Memory B cell (primary cell): Measurements from ENCODE around the gene CFTR.
"Not testable (repeated sequence)": the region's sequence is repeated elsewhere in the genome, so short reads cannot be mapped to it uniquely, and the experiment has no call there.

ENCODE experiments used
- ATAC-seq: fragments of 150-1000 bp; cut with Tn5 transposase; 2 replicates; pipeline ENCODE4 v1.10.0; 2021; ENCODE audit warnings: low read depth, mild to moderate bottlenecking, moderate library complexity
- DNase-seq, 2 donors: peaks; one replicate each; pipeline ENCODE4 v3.0.0; 2022; ENCODE audit warnings: low spot score in 2 of 2
- H3K27ac Mint-ChIP-seq: one replicate; pipeline ENCODE4 v1.8.0; 2022; ENCODE audit warnings: mild to moderate bottlenecking, moderate library complexity, mixed read lengths
- H3K27me3 Mint-ChIP-seq: one replicate; pipeline ENCODE4 v1.8.0; 2022; ENCODE audit warnings: mixed read lengths
- H3K36me3 Mint-ChIP-seq: one replicate; pipeline ENCODE4 v1.8.0; 2022; ENCODE audit warnings: mild to moderate bottlenecking, mixed read lengths
- H3K4me1 Mint-ChIP-seq: one replicate; pipeline ENCODE4 v1.8.0; 2022; ENCODE audit warnings: mixed read lengths
- H3K4me3 Mint-ChIP-seq: one replicate; pipeline ENCODE4 v1.8.0; 2022; ENCODE audit warnings: mild to moderate bottlenecking, moderate library complexity, mixed read lengths
- H3K9me3 Mint-ChIP-seq: one replicate; pipeline ENCODE4 v1.8.0; 2022; ENCODE audit warnings: mixed read lengths

The CFTR gene

DNA sequence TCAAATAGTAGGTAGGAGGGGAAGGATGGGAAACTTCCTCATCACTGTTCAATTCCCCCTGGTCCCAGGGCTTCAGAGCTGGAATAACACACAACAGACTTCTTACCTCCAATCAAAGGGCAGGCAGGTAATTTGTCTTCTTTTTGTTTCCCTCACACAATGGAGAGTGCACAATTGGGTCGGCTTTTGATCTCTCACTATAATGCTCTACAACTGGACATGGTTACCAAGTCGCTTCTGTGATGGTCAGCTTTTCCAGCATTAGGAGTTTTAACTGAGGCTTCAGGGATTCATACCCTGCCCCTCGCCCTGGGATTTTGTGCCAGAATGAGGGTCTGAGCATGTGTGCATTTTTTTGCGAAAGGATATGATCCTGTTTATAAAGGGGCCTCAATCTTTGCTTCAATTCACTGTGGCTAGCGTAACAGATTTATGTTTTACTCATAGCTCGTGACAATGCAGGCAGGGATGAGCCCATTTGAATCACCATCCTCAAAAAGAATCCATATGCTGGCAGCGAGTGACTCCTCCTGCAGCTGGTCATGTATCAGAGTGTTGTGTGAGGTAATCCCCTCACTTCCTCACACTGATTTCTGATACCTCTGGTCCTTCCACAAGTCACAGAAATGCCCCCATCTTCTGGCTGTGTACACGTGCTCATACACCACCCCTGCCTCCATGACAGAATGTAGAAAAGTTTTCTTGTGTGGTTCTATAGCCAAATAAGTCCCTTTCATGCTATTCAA is 203.8 kb downstream of the CFTR start:
- no peak for ATAC-seq
- no peak for DNase-seq
- peaks cover 2% of the 10 kb centered on the region for H3K27me3 Mint-ChIP-seq
- no peak overlapping the region for H3K27ac Mint-ChIP-seq
- H3K9me3 Mint-ChIP-seq: no peaks in the 10 kb centered on the region
- no peaks in the 10 kb centered on the region for H3K4me1 Mint-ChIP-seq
- no peak overlapping the region for H3K4me3 Mint-ChIP-seq
- H3K36me3 Mint-ChIP-seq: no peaks in the 10 kb centered on the region

GRCh38 chr7:117685795-117686194 is 206.0 kb downstream of the CFTR start:
- no peak for DNase-seq
- H3K27me3 Mint-ChIP-seq: peaks cover 7% of the 10 kb centered on the region
- no peak for ATAC-seq
- no peaks in the 10 kb centered on the region for H3K9me3 Mint-ChIP-seq
- H3K4me1 Mint-ChIP-seq: no peaks in the 10 kb centered on the region
- no peaks in the 10 kb centered on the region for H3K36me3 Mint-ChIP-seq
- no peak overlapping the region for H3K27ac Mint-ChIP-seq
- no peak overlapping the region for H3K4me3 Mint-ChIP-seq

GRCh38 chr7:117686311-117686935 is 206.6 kb downstream of the CFTR start:
- Mint-ChIP-seq H3K27me3 (peaks cover 7% of the 10 kb centered on the region), H3K4me1 (no peaks in the 10 kb centered on the region), H3K36me3 (no peaks in the 10 kb centered on the region), H3K9me3 (no peaks in the 10 kb centered on the region), H3K4me3 (no peak overlapping the region), H3K27ac (no peak overlapping the region)
- ATAC-seq (no peak), DNase-seq (no peak)

- Mint-ChIP-seq H3K9me3 (no peaks in the 10 kb centered on the region), H3K27me3 (peaks cover 7% of the 10 kb centered on the region), H3K27ac (no peak overlapping the region), H3K4me1 (no peaks in the 10 kb centered on the region), H3K4me3 (no peak overlapping the region), H3K36me3 (no peaks in the 10 kb centered on the region)
- ATAC-seq: no peak
- no peak for DNase-seq
Observed at GRCh38 chr7:117688126-117688525, 208.3 kb downstream of the CFTR start.

- no peak overlapping the region for H3K27ac Mint-ChIP-seq
- H3K36me3 Mint-ChIP-seq: no peaks in the 10 kb centered on the region
- DNase-seq (no peak), ATAC-seq (no peak)
- H3K4me3 Mint-ChIP-seq: no peak overlapping the region
- H3K4me1 Mint-ChIP-seq: no peaks in the 10 kb centered on the region
- H3K9me3 Mint-ChIP-seq: peaks cover 2% of the 10 kb centered on the region
- peaks cover 6% of the 10 kb centered on the region for H3K27me3 Mint-ChIP-seq
Observed at GRCh38 chr7:117689406-117689805, 209.6 kb downstream of the CFTR start.

DNA sequence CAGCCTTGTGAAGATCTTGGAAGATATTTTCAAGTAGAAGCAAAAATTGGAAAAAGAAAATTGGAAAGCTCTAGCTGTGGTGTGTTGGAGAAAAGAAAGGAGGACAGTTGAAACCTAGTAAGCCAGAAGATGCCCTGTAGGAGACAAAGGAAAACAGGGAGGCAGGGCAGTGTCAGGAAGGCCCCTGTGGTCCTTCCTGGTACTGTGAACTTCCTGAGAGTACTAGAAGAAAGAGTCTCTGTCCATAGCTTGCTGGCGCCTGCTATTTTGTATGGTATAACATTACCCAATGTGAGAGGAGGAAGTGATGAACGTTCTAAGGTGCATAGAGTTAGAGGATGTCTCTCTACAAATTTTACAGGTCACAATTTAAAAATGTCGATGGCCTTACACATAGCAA is 210.3 kb downstream of the CFTR start:
- peaks cover 3% of the 10 kb centered on the region for H3K9me3 Mint-ChIP-seq
- H3K4me1 Mint-ChIP-seq: no peaks in the 10 kb centered on the region
- H3K27ac Mint-ChIP-seq: no peak overlapping the region
- DNase-seq: no peak
- H3K27me3 Mint-ChIP-seq: peaks cover 6% of the 10 kb centered on the region
- H3K4me3 Mint-ChIP-seq: no peak overlapping the region
- no peaks in the 10 kb centered on the region for H3K36me3 Mint-ChIP-seq
- ATAC-seq: no peak

- Mint-ChIP-seq H3K27ac (no peak overlapping the region), H3K27me3 (peaks cover 6% of the 10 kb centered on the region), H3K9me3 (peaks cover 3% of the 10 kb centered on the region), H3K36me3 (no peaks in the 10 kb centered on the region), H3K4me1 (no peaks in the 10 kb centered on the region), H3K4me3 (no peak overlapping the region)
- no peak for DNase-seq
- ATAC-seq: no peak
Observed at GRCh38 chr7:117692338-117692737, 212.5 kb downstream of the CFTR start.

GRCh38 chr7:117698018-117698417 is 218.2 kb downstream of the CFTR start:
- H3K36me3 Mint-ChIP-seq: no peaks in the 10 kb centered on the region
- H3K9me3 Mint-ChIP-seq: peaks cover 3% of the 10 kb centered on the region
- H3K4me1 Mint-ChIP-seq: no peaks in the 10 kb centered on the region
- DNase-seq (no peak), ATAC-seq (no peak)
- H3K27ac Mint-ChIP-seq: no peak overlapping the region
- H3K27me3 Mint-ChIP-seq: no peaks in the 10 kb centered on the region
- H3K4me3 Mint-ChIP-seq: no peak overlapping the region

DNA sequence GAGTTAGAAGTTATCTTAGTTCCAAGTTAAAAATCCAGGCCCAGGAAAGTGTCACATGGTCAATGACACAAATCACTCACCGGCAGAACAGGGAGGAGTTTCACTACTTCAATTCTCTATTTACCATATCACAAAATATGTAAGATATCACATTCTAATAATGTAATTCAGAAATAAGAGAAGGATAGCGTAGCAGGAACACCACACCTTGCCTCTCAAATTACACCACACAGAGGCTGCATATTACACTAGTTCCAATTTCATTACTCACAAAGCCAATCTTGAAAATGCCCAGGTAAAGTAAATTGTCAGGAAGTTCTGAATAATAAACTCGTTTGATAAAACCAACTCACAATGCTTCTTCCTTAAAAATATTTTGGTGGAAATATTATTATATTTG is 224.2 kb downstream of the CFTR start:
- Mint-ChIP-seq H3K4me1 (no peaks in the 10 kb centered on the region), H3K27ac (no peak overlapping the region), H3K9me3 (peaks cover 4% of the 10 kb centered on the region), H3K27me3 (no peaks in the 10 kb centered on the region), H3K36me3 (no peaks in the 10 kb centered on the region), H3K4me3 (no peak overlapping the region)
- ATAC-seq (no peak), DNase-seq (no peak)

GRCh38 chr7:117705630-117706029 is 225.8 kb downstream of the CFTR start:
- no peaks in the 10 kb centered on the region for H3K36me3 Mint-ChIP-seq
- H3K9me3 Mint-ChIP-seq: peaks cover 4% of the 10 kb centered on the region
- H3K27me3 Mint-ChIP-seq: no peaks in the 10 kb centered on the region
- ATAC-seq (no peak), DNase-seq (no peak)
- H3K4me1 Mint-ChIP-seq: no peaks in the 10 kb centered on the region
- H3K4me3 Mint-ChIP-seq: no peak overlapping the region
- H3K27ac Mint-ChIP-seq: no peak overlapping the region

GRCh38 chr7:117706210-117706609 is 226.4 kb downstream of the CFTR start:
- H3K9me3 Mint-ChIP-seq: peaks cover 4% of the 10 kb centered on the region
- no peak overlapping the region for H3K4me3 Mint-ChIP-seq
- ATAC-seq (no peak), DNase-seq (no peak)
- H3K4me1 Mint-ChIP-seq: no peaks in the 10 kb centered on the region
- H3K27me3 Mint-ChIP-seq: no peaks in the 10 kb centered on the region
- no peaks in the 10 kb centered on the region for H3K36me3 Mint-ChIP-seq
- H3K27ac Mint-ChIP-seq: no peak overlapping the region

DNA sequence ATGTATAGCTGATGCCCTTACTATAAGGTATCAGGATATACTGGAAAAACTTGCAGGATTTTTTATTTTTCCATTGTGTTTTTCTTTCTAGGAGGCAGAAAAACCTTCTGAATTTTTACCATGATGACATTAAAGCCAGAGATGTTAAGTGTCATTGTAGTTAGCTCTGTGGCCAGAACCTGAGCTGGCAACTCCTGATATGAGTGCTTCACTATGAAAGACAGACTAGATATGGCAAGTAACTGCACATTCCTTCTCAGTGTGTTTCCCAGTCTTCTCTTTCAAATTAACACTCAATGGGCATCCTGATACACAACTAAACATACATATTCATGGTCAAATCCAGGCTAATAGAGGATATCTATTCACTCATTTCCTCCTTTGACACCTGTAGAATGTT is 227.3 kb downstream of the CFTR start:
- Mint-ChIP-seq H3K27ac (no peak overlapping the region), H3K4me3 (no peak overlapping the region), H3K27me3 (no peaks in the 10 kb centered on the region), H3K36me3 (no peaks in the 10 kb centered on the region), H3K9me3 (peaks cover 4% of the 10 kb centered on the region), H3K4me1 (no peaks in the 10 kb centered on the region)
- DNase-seq (no peak), ATAC-seq (no peak)

DNA sequence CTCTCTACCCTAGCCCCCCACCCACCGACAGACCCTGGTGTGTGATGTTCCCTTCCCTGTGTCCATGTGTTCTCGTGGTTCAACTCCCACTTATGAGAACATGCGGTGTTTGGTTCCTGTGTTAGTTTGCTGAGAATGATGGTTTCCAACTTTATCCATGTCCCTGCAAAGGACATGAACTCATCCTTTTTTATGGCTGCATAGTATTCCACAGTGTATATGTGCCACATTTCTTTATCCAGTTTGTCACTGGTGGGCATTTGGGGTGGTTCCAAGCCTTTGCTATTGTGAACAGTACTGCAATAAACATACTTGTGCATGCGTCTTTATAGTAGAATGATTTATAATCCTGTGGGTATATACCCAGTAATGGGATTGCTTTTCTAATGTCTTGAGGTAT is 228.3 kb downstream of the CFTR start:
- not testable (repeated sequence) for ATAC-seq, DNase-seq, H3K4me1 Mint-ChIP-seq, H3K27me3 Mint-ChIP-seq, H3K9me3 Mint-ChIP-seq, H3K27ac Mint-ChIP-seq, H3K36me3 Mint-ChIP-seq, H3K4me3 Mint-ChIP-seq

DNA sequence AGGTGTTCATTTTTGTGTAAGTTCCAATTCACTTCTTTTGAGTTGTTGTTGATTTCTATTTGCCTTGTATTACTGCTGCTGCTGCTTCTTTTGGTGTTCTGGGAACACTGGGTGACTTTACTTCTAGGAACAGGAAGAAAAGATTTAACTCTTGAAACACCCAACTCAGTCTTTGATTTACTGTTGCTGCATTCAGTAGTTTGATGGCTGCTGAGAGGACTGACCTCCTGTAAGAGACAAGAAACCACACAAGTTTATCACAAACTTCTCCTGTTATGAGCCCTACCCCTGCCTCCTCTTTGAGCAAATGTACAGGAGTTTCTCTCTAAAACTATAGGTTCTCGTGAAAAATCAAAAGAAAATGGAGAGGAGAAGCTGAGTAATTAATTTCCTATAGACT is 231.7 kb downstream of the CFTR start:
- peaks cover 4% of the 10 kb centered on the region for H3K27me3 Mint-ChIP-seq
- H3K27ac Mint-ChIP-seq: no peak overlapping the region
- peaks cover 1% of the 10 kb centered on the region for H3K9me3 Mint-ChIP-seq
- H3K4me3 Mint-ChIP-seq: no peak overlapping the region
- H3K4me1 Mint-ChIP-seq: no peaks in the 10 kb centered on the region
- DNase-seq: no peak
- H3K36me3 Mint-ChIP-seq: no peaks in the 10 kb centered on the region
- no peak for ATAC-seq
